ENCODE data around the gene NRGN.

GRCh38 chr11:124738713-124739478 lies 846 bp upstream of the NRGN start:
- TF ChIP-seq CTCF (IDR thresholded peaks at IDR 0.05; ENCODE audit: insufficient read depth, low read length) (no peak), POLR2AphosphoS5 (IDR thresholded peaks at IDR 0.05; ENCODE audit: low read depth) (no peak)
